GM18870 (cell line): Measurements from ENCODE around the gene PIGP.
"Not testable (repeated sequence)": the region's sequence is repeated elsewhere in the genome, so short reads cannot be mapped to it uniquely, and the experiment has no call there.

Experiments used
- ATAC-seq: cut with Tn5 transposase; IDR thresholded peaks from one replicate; pipeline ENCODE4 v1.9.1; 2021; ENCODE audit warnings: moderate library complexity; ENCODE audit not compliant: unreplicated experiment

The PIGP gene

GRCh38 chr21:37072988-37073416 lies at the start of gene PIGP, which contains the start of gene TTC3:
PIGP (minus strand) TSS chr21:37073071; CDS start chr21:37072515, 556 bp downstream.
TTC3 (plus strand) TSS chr21:37073254; CDS start chr21:37087258, 14,004 bp downstream.
- ATAC-seq, result peak; percentile 42

- no peak for ATAC-seq
Measured at GRCh38 chr21:37119421-37120218, 46.7 kb upstream of the PIGP start.

- ATAC-seq, result no peak
Measured at GRCh38 chr21:37118187-37118826, 45.4 kb upstream of the PIGP start.

GRCh38 chr21:37117204-37117603 lies 44.3 kb upstream of the PIGP start:
- ATAC-seq, result no peak

- not testable (repeated sequence) for ATAC-seq
Measured at GRCh38 chr21:37116459-37116858, 43.6 kb upstream of the PIGP start.

- not testable (repeated sequence) for ATAC-seq
Measured at GRCh38 chr21:37114301-37114700, 41.4 kb upstream of the PIGP start.

GRCh38 chr21:37111029-37111428 lies 38.2 kb upstream of the PIGP start:
- ATAC-seq, result not testable (repeated sequence)

GRCh38 chr21:37106998-37107397 lies 34.1 kb upstream of the PIGP start:
- ATAC-seq, result no peak

- ATAC-seq, result not testable (repeated sequence)
Measured at GRCh38 chr21:37102746-37103145, 29.9 kb upstream of the PIGP start.

GRCh38 chr21:37101384-37101783 lies 28.5 kb upstream of the PIGP start:
- ATAC-seq, result no peak

- no peak for ATAC-seq
Measured at GRCh38 chr21:37100316-37100715, 27.4 kb upstream of the PIGP start.

- ATAC-seq, result no peak
Measured at GRCh38 chr21:37098751-37099150, 25.9 kb upstream of the PIGP start.

GRCh38 chr21:37095821-37096220 lies 22.9 kb upstream of the PIGP start:
- no peak for ATAC-seq

- ATAC-seq, result no peak
Measured at GRCh38 chr21:37093977-37094376, 21.1 kb upstream of the PIGP start.

GRCh38 chr21:37088186-37088735 lies 15.4 kb upstream of the PIGP start:
- no peak for ATAC-seq

GRCh38 chr21:37087188-37087587 lies 14.3 kb upstream of the PIGP start:
- ATAC-seq, result no peak

- no peak for ATAC-seq
Measured at GRCh38 chr21:37085726-37086125, 12.9 kb upstream of the PIGP start.

GRCh38 chr21:37082856-37083528 lies 10.1 kb upstream of the PIGP start:
- no peak for ATAC-seq

GRCh38 chr21:37082375-37082774 lies 9.5 kb upstream of the PIGP start:
- no peak for ATAC-seq

- ATAC-seq, result no peak
Measured at GRCh38 chr21:37079211-37079824, 6.4 kb upstream of the PIGP start.

GRCh38 chr21:37077403-37077802 lies 4.5 kb upstream of the PIGP start:
- no peak for ATAC-seq
